Gastrocnemius medialis (tissue), 4 donors: ENCODE data around the gene UBE2D3. TPM values are rescaled to one million over a fixed set of nuclear protein-coding genes. Genes with fewer than 3 reads are reported as not detected.
A peak's percentile ranks its signal among the peaks of the same experiment; 100 is the strongest.

Experiments
- ATAC-seq, 2 donors: fragments of 150-250 bp; one replicate each; pipeline ENCODE4 v1.9.1; 2016
- DNase-seq, 2 donors: peaks; one replicate each; pipeline ENCODE4 v3.0.0-alpha.2; 2019
- H3K27ac ChIP-seq, 4 donors: fragments of 200-600 bp; sonication (generic); 1 replicate in 1 of 4; 2 replicates in 3 of 4; pipeline ENCODE4 v1.5.1; 2016 to 2018; ENCODE audit warnings: mild to moderate bottlenecking in 2 of 4, moderate library complexity in 1 of 4
- H3K27me3 ChIP-seq, 3 donors: fragments of 200-600 bp; sonication (generic) in 2 of 3; 1 replicate in 1 of 3; 2 replicates in 2 of 3; pipeline versions ENCODE4 v1.5.1 to v1.6.0; 2016 to 2019; ENCODE audit warnings: mild to moderate bottlenecking in 1 of 3, moderate library complexity in 1 of 3
- H3K36me3 ChIP-seq, 2 donors: fragments of 200-600 bp; sonication (generic) in 1 of 2; one replicate each; pipeline ENCODE4 v1.5.1; 2017 to 2018
- H3K4me1 ChIP-seq, 2 donors: fragments of 200-600 bp; sonication (generic) in 1 of 2; one replicate each; pipeline ENCODE4 v1.5.1; 2016 to 2017; ENCODE audit warnings: mild to moderate bottlenecking in 2 of 2
- H3K4me3 ChIP-seq, 4 donors: fragments of 200-600 bp; sonication (generic) in 3 of 4; 1 replicate in 1 of 4; 2 replicates in 3 of 4; pipeline ENCODE4 v1.5.1; 2016 to 2019; ENCODE audit warnings: mild to moderate bottlenecking in 2 of 4
- H3K9me3 ChIP-seq, 3 donors: fragments of 200-600 bp; sonication (generic) in 2 of 3; 1 replicate in 1 of 3; 2 replicates in 2 of 3; pipeline ENCODE4 v1.5.1; 2016 to 2019
- POLR2A ChIP-seq, 2 donors: fragments of 450-650 bp; IDR thresholded peaks; one replicate each; pipeline ENCODE4 v1.6.1; 2017; ENCODE audit warnings: antibody characterized with exemption in 2 of 2, mild to moderate bottlenecking in 2 of 2, moderate library complexity in 2 of 2
- in situ Hi-C, 4 donors: fragments of 200-750 bp; cut with MboI; loops; one replicate each; pipeline versions ENCODE4 v1.15.0 to v1.8.0; 2017; ENCODE audit warnings: low sequenced_read_pairs in 4 of 4
- intact Hi-C: fragments of 100-400 bp; cut with DNase I; formaldehyde crosslinking; loops from one replicate; pipeline ENCODE4 v1.15.1; 2023; ENCODE audit warnings: low total_unique reads
- total RNA-seq, 4 donors: library from RNA; depleted of rRNA; stranded (reverse); fragments of >200 nt; gene quantifications; one replicate each; pipeline versions ENCODE4 v1.1.0 to v1.2.3, GENCODE V29; 2016
- TF ChIP-seq, protein P1 (sequence below), 5 experiments: fragments of 450-650 bp in 3 of 5; fragments of 200-600 bp in 2 of 5; sonication (generic) in 2 of 5; IDR thresholded peaks in 4 of 5; conservative IDR thresholded peaks in 1 of 5; 1 replicate in 4 of 5; 2 replicates in 1 of 5; pipeline ENCODE4 v1.5.1; 2016 to 2019; ENCODE audit warnings: antibody characterized with exemption in 5 of 5, mild to moderate bottlenecking in 3 of 5, moderate library complexity in 3 of 5

UBE2D3 gene
- 100 to 1,000 TPM; 350 to 562 (median 392) TPM for total RNA-seq

GRCh38 chr4:102826890-102827673, at the start of gene UBE2D3:
TSS of gene UBE2D3 (minus strand) at chr4:102827551. CDS start at chr4:102826508, 1,043 bp downstream.
- H3K4me1 ChIP-seq = peaks cover 31 to 40% of the 10 kb centered on the region in 2 donors
- H3K4me3 ChIP-seq = peak within 1 kb of the TSS; percentile 68 to 100 (median 94)
- TF ChIP-seq, protein P1, sequence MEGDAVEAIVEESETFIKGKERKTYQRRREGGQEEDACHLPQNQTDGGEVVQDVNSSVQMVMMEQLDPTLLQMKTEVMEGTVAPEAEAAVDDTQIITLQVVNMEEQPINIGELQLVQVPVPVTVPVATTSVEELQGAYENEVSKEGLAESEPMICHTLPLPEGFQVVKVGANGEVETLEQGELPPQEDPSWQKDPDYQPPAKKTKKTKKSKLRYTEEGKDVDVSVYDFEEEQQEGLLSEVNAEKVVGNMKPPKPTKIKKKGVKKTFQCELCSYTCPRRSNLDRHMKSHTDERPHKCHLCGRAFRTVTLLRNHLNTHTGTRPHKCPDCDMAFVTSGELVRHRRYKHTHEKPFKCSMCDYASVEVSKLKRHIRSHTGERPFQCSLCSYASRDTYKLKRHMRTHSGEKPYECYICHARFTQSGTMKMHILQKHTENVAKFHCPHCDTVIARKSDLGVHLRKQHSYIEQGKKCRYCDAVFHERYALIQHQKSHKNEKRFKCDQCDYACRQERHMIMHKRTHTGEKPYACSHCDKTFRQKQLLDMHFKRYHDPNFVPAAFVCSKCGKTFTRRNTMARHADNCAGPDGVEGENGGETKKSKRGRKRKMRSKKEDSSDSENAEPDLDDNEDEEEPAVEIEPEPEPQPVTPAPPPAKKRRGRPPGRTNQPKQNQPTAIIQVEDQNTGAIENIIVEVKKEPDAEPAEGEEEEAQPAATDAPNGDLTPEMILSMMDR (IDR thresholded peaks at IDR 0.05 in 4 of 5, conservative IDR thresholded peaks at IDR 0.05 in 1 of 5) = peak in 1 of 5 experiments; percentile 12
- peak; percentile 81 to 87 for TF ChIP-seq POLR2A (IDR thresholded peaks at IDR 0.05)
- peaks cover 0 to 4% of the 10 kb centered on the region in 2 donors for H3K36me3 ChIP-seq
- H3K9me3 ChIP-seq = no peaks in the 10 kb centered on the region
- peak; percentile 88 to 92 for DNase-seq
- H3K27ac ChIP-seq = peak within 1 kb of the TSS; percentile 94 to 100 (median 100)
- in situ Hi-C loops = no loop called here
- H3K27me3 ChIP-seq = no peaks in the 10 kb centered on the region
- peak; percentile 53 to 68 for ATAC-seq
- intact Hi-C loops = loop anchor here (1.0 to 10.0 kb wide), 6 partner anchors 42 to 1482 kb away; partner anchors contain the start of genes BDH2, NFKB1, PPP3CA and SLC9B2

DNA sequence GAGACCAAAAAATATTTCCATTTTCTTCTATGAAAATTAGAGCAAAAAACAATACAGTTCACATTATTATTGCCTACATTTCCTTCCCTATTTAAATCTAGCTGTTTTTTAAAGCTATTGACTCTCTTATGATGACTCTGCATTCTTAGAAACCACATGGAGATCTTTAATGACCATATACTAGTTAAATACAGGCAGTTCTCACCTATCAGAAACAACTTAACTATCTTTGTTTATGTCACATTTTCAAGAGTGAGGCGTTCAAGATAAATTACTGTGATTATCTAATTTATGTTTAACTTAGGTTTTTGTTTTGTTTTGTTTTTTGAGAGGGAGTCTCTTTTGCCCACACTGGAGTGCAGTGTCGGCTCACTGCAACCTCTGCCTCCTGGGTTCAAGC, 44.4 kb upstream of the UBE2D3 start:
- in situ Hi-C loops (loop anchor here in 2 of 4 donors (5.0 to 25.0 kb wide), 3 partner anchors 39 to 143 kb away; partner anchors contain the start of genes MANBA (in 1 of the 2) and SLC9B1 (in 1 of the 2)), intact Hi-C loops (no loop called here)
- no peak for DNase-seq
- H3K36me3 ChIP-seq = no peaks in the 10 kb centered on the region
- no peak for ATAC-seq
- no peaks in the 10 kb centered on the region for H3K27me3 ChIP-seq
- H3K27ac ChIP-seq = no peak overlapping the region
- TF ChIP-seq POLR2A (IDR thresholded peaks at IDR 0.05) = no peak
- TF ChIP-seq, protein P1 (IDR thresholded peaks at IDR 0.05 in 4 of 5, conservative IDR thresholded peaks at IDR 0.05 in 1 of 5) = no peak
- H3K9me3 ChIP-seq = no peaks in the 10 kb centered on the region
- peaks cover 10 to 15% of the 10 kb centered on the region in 2 donors for H3K4me1 ChIP-seq
- no peak overlapping the region for H3K4me3 ChIP-seq

DNA sequence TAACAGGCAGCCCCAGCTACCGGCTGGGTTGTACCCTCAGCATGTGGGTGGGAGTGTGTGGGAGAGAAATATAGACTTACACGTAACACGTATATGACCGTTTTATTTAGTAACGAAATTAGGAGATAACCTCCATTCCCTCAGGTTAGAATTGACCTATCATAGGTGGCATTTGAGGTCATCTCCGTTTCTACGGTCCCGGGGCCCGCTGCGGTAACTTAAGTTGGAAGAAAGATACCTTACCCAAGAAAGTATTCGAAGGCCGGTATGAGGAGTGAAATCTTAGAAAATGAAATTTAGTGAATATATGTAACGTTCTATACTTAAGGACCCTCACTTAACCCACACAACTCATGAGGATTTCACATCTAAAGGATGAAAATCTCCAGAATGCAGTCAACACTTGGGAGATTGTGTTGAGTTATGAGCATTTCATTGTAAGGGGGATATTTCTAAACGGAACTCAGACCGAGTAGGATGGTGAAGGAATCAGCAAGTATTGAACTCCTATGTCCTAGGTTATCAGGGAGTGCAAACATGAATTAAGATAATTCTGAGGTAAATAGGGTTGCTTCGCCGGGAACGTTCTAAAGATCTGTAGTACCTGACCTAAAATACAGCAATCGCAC, 42.3 kb upstream of the UBE2D3 start:
- H3K27ac ChIP-seq = peak overlapping the region; percentile 90 to 98 (median 92)
- H3K4me1 ChIP-seq = peaks cover 10 to 15% of the 10 kb centered on the region in 2 donors
- H3K9me3 ChIP-seq = no peaks in the 10 kb centered on the region
- intact Hi-C loops = loop anchor here (1.0 to 10.0 kb wide), 7 partner anchors 42 to 435 kb away; partner anchors contain the start of genes BDH2, MANBA, NFKB1 and SLC9B1
- no peak for DNase-seq
- peak in 1 of 2 donors; percentile 7 for ATAC-seq
- no peaks in the 10 kb centered on the region for H3K36me3 ChIP-seq
- peak overlapping the region; percentile 75 to 86 (median 76) for H3K4me3 ChIP-seq
- no peaks in the 10 kb centered on the region for H3K27me3 ChIP-seq
- in situ Hi-C loops = loop anchor here in 2 of 4 donors (5.0 to 25.0 kb wide), 3 partner anchors 37 to 145 kb away; partner anchors contain the start of genes MANBA (in 1 of the 2) and SLC9B1 (in 1 of the 2)
- TF ChIP-seq POLR2A (IDR thresholded peaks at IDR 0.05) = no peak
- TF ChIP-seq, protein P1 (IDR thresholded peaks at IDR 0.05 in 4 of 5, conservative IDR thresholded peaks at IDR 0.05 in 1 of 5) = no peak

- Histone ChIP-seq H3K4me1 (peaks cover 10 to 15% of the 10 kb centered on the region in 2 donors), H3K36me3 (no peaks in the 10 kb centered on the region), H3K27ac (peak within 1 kb of the TSS; percentile 90 to 98 (median 92)), H3K27me3 (no peaks in the 10 kb centered on the region), H3K4me3 (peak within 1 kb of the TSS; percentile 75 to 86 (median 76)), H3K9me3 (no peaks in the 10 kb centered on the region)
- in situ Hi-C loops = loop anchor here in 1 of 4 donors (25.0 kb wide), 1 partner anchor 107 kb away; the partner anchor contains the start of gene MANBA
- peak; percentile 93 to 95 for ATAC-seq
- peak; percentile 84 to 85 for DNase-seq
- intact Hi-C loops = loop anchor here (1.0 to 10.0 kb wide), 7 partner anchors 42 to 434 kb away; partner anchors contain the start of genes BDH2, MANBA, NFKB1 and SLC9B1
- TF ChIP-seq, protein P1 (IDR thresholded peaks at IDR 0.05 in 4 of 5, conservative IDR thresholded peaks at IDR 0.05 in 1 of 5) = peak in 1 of 5 experiments; percentile 7
- peak; percentile 62 to 80 for TF ChIP-seq POLR2A (IDR thresholded peaks at IDR 0.05)
These were observed 41.6 kb upstream of the UBE2D3 start, which contains the start of gene CISD2 for GRCh38 chr4:102868781-102869568. TSS of gene CISD2 (plus strand) at chr4:102868992. CDS start at chr4:102869085, 93 bp downstream.
